Transverse colon (tissue), 4 donors: Measurements from ENCODE around the gene KNSTRN.

ENCODE experiments used
- CTCF ChIP-seq, 5 experiments: fragments of 200-600 bp in 3 of 5; fragments of 450-650 bp in 2 of 5; sonication (generic) in 3 of 5; IDR thresholded peaks; 1 replicate in 2 of 5; 2 replicates in 3 of 5; pipeline ENCODE4 v1.5.1; 2016 to 2017; ENCODE audit warnings: antibody characterized with exemption in 5 of 5, inconsistent platforms in 3 of 5, mild to moderate bottlenecking in 2 of 5, moderate library complexity in 1 of 5
- EP300 ChIP-seq: sonication (generic); formaldehyde crosslinking; IDR thresholded peaks from one replicate; pipeline ENCODE4 v1.6.1; 2017; ENCODE audit warnings: antibody characterized with exemption, low read depth
- POLR2AphosphoS5 ChIP-seq, 3 donors: sonication (generic); formaldehyde crosslinking; IDR thresholded peaks; one replicate each; pipeline ENCODE4 v1.6.1; 2016; ENCODE audit warnings: antibody characterized with exemption in 3 of 3

GRCh38 chr15:40436892-40437751 lies 54.6 kb downstream of the KNSTRN start:
- no peak for TF ChIP-seq CTCF (IDR thresholded peaks at IDR 0.05)
- no peak for TF ChIP-seq POLR2AphosphoS5 (IDR thresholded peaks at IDR 0.05)
- TF ChIP-seq EP300: no peak
